ENCODE measurements around the gene LRRC7.

- TF ChIP-seq EP300 (IDR thresholded peaks at IDR 0.05; ENCODE audit: borderline replicate concordance), result no peak
- no peak for TF ChIP-seq MAX (IDR thresholded peaks at IDR 0.05)
- TF ChIP-seq RAD21 (IDR thresholded peaks at IDR 0.05; ENCODE audit: low read depth), result no peak
- no peak for TF ChIP-seq TAF1 (IDR thresholded peaks at IDR 0.05; ENCODE audit: low read depth)
- TF ChIP-seq REST (IDR thresholded peaks at IDR 0.05; ENCODE audit: low read depth), result no peak
- TF ChIP-seq CEBPB (IDR thresholded peaks at IDR 0.05), result no peak
- TF ChIP-seq TEAD4 (IDR thresholded peaks at IDR 0.05), result no peak
- TF ChIP-seq EGR1 (IDR thresholded peaks at IDR 0.05), result no peak
- TF ChIP-seq YY1 (IDR thresholded peaks at IDR 0.05; ENCODE audit: low read depth), result no peak
- no peak for TF ChIP-seq NFIC (IDR thresholded peaks at IDR 0.05)
- no peak for TF ChIP-seq CREB1 (IDR thresholded peaks at IDR 0.05; ENCODE audit: low read depth)
Observed at GRCh38 chr1:69878338-69878737, 310.6 kb downstream of the LRRC7 start.
